Adrenal gland (tissue), 12 donors: ENCODE results near the gene ADAMTS19. TPM values are rescaled to one million over a fixed set of nuclear protein-coding genes. Genes with fewer than 3 reads are reported as not detected.

ENCODE experiments used
- DNase-seq, 7 donors: peaks; one replicate each; pipeline ENCODE4 v3.0.0-alpha.2; 2019 to 2020
- H3K27ac ChIP-seq, 5 donors: fragments of 200-600 bp; sonication (generic) in 4 of 5; 1 replicate in 3 of 5; 2 replicates in 2 of 5; pipeline versions ENCODE4 v1.5.1 to v1.8.0; 2016 to 2020; ENCODE audit warnings: mild to moderate bottlenecking in 1 of 5
- H3K27me3 ChIP-seq: fragments of 200-600 bp; 2 replicates; pipeline ENCODE4 v1.8.0; 2021
- H3K36me3 ChIP-seq, 2 donors: fragments of 200-600 bp; replicated peaks in 1 of 2; 1 replicate in 1 of 2; 2 replicates in 1 of 2; pipeline versions ENCODE4 v1.5.1 to v1.8.0; 2018 to 2022
- H3K4me1 ChIP-seq, 2 donors: fragments of 200-600 bp; replicated peaks in 1 of 2; 1 replicate in 1 of 2; 2 replicates in 1 of 2; pipeline versions ENCODE4 v1.5.1 to v1.8.0; 2018 to 2021
- H3K4me3 ChIP-seq, 4 donors: fragments of 200-600 bp; sonication (generic) in 3 of 4; one replicate each; pipeline ENCODE4 v1.5.1; 2016 to 2018
- H3K9me3 ChIP-seq, 3 donors: fragments of 200-600 bp; sonication (generic) in 1 of 3; replicated peaks in 1 of 3; 1 replicate in 2 of 3; 2 replicates in 1 of 3; pipeline versions ENCODE4 v1.5.1 to v1.8.0; 2016 to 2021
- POLR2A ChIP-seq, 2 donors: fragments of 450-650 bp; IDR thresholded peaks; one replicate each; pipeline ENCODE4 v1.6.1; 2017; ENCODE audit warnings: antibody characterized with exemption in 2 of 2, mild to moderate bottlenecking in 2 of 2, moderate library complexity in 1 of 2
- WGBS, 4 donors: extraction: QIAGEN DNeasy Blood & Tissue Kit in 2 of 4; methylation state at CpG; one replicate each; pipeline versions ENCODE4 v1.1.5 to v1.1.7; 2013 to 2017; 5-methylcytosine and 5-hydroxymethylcytosine counted together
- intact Hi-C, 2 donors: fragments of 100-400 bp; cut with DNase I; formaldehyde crosslinking; loops; one replicate each; pipeline versions ENCODE4 v1.14.1 to v1.15.0; 2022 to 2023
- polyA plus RNA-seq, 3 donors: library from polyadenylated mRNA; stranded (reverse); fragments of 200-250 nt in 2 of 3; fragments of 350-450 nt in 1 of 3; fragmentation: Illumina TruSeq in 1 of 3; extraction: RNeasy Lipid Tissue Mini Kit (QIAGEN cat#74804) in 1 of 3; gene quantifications; one replicate each; pipeline ENCODE4 v1.2.3, GENCODE V29; 2013 to 2014
- total RNA-seq, 9 donors: library from RNA; depleted of rRNA in 4 of 9; stranded (reverse); fragments of >200 nt in 4 of 9; fragments of 120-200 nt in 1 of 9; fragmentation: NEBNext Ultra II Directional in 1 of 9; extraction: Animal tissue kit (Norgen Biotek cat#: 25700) in 1 of 9; gene quantifications; one replicate each; pipeline versions ENCODE4 v1.1.0 to v1.2.4, GENCODE V29; 2013 to 2023
- TF ChIP-seq, protein P1 (sequence below), 6 experiments: fragments of 450-650 bp in 4 of 6; fragments of 200-600 bp in 2 of 6; sonication (generic) in 1 of 6; IDR thresholded peaks; 1 replicate in 5 of 6; 2 replicates in 1 of 6; pipeline versions ENCODE4 v1.5.1 to v1.8.0; 2016 to 2021; ENCODE audit warnings: antibody characterized with exemption in 6 of 6, mild to moderate bottlenecking in 2 of 6, moderate library complexity in 1 of 6
- donor health status: healthy with polysubstance abuse.
- donor health status: Bipolar disorder and iron deficiency.
- donor health status: DM: yes; HTN: yes; CAD: no.
- donor health status: DM: no; HTN: no; CAD: no.
- donor health status: DM: no; HTN: no; CAD: no.
- donor health status: DM: yes; HTN: yes; CAD: no.

The ADAMTS19 gene
- total and polyA plus RNA-seq, 12 donors, result 0.14 to 32.9 (median 0.91) TPM; not detected in 3

DNA sequence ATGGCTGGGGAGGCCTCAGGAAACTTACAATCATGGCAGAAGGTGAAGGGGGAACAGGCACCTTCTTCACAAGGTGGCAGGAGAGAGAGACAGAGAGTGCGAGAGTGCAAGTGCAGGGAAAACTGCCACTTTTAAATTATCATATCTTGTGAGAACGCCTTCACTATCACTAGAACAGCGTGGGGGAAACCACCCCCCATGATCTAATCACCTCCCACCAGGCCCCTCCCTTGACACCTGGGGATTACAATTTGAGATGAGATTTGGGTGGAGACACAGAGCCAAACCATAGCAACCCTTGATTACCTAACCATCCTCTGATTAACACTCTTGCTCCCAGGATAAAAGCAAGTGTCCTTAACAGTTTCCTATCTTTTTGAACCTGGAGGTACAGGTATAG, 21.1 kb downstream of the ADAMTS19 start:
- intact Hi-C loops, result no loop called here
- H3K27me3 ChIP-seq, result no peaks in the 10 kb centered on the region
- H3K4me3 ChIP-seq, result no peak overlapping the region
- no peaks in the 10 kb centered on the region for H3K4me1 ChIP-seq
- TF ChIP-seq POLR2A (IDR thresholded peaks at IDR 0.05), result no peak
- TF ChIP-seq, protein P1, sequence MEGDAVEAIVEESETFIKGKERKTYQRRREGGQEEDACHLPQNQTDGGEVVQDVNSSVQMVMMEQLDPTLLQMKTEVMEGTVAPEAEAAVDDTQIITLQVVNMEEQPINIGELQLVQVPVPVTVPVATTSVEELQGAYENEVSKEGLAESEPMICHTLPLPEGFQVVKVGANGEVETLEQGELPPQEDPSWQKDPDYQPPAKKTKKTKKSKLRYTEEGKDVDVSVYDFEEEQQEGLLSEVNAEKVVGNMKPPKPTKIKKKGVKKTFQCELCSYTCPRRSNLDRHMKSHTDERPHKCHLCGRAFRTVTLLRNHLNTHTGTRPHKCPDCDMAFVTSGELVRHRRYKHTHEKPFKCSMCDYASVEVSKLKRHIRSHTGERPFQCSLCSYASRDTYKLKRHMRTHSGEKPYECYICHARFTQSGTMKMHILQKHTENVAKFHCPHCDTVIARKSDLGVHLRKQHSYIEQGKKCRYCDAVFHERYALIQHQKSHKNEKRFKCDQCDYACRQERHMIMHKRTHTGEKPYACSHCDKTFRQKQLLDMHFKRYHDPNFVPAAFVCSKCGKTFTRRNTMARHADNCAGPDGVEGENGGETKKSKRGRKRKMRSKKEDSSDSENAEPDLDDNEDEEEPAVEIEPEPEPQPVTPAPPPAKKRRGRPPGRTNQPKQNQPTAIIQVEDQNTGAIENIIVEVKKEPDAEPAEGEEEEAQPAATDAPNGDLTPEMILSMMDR (IDR thresholded peaks at IDR 0.05), result no peak
- H3K36me3 ChIP-seq, result no peaks in the 10 kb centered on the region
- WGBS, 4 donors, result 86 to 95% (median 86%) methylated on average over 3 of the region's 3 CpGs
- DNase-seq, result no peak
- no peaks in the 10 kb centered on the region for H3K9me3 ChIP-seq
- no peak overlapping the region for H3K27ac ChIP-seq

DNA sequence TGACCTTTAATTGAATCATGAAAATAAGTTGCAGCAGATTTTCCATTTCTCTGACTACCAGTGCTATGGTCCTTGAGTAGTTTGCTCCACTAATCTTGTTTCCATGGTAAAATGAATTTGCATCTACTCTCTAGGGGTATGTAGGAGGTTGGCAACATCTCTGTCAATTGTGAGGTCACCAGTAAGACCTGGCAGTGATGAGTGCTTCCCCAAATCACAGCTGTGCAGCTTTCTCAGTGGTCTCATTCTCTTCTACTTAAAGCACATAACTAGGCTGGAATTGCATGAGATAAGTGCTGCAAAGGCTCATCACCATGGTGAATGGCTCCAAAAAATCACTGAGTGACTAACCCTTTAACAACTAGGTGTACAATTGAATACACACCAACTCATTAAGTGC, 36.3 kb downstream of the ADAMTS19 start:
- no peak overlapping the region for H3K4me3 ChIP-seq
- H3K4me1 ChIP-seq, result no peaks in the 10 kb centered on the region
- intact Hi-C loops, result no loop called here
- TF ChIP-seq, protein P1 (IDR thresholded peaks at IDR 0.05), result no peak
- TF ChIP-seq POLR2A (IDR thresholded peaks at IDR 0.05), result no peak
- H3K9me3 ChIP-seq, result no peaks in the 10 kb centered on the region
- H3K36me3 ChIP-seq, result no peaks in the 10 kb centered on the region
- H3K27ac ChIP-seq, result no peak overlapping the region
- no peak for DNase-seq
- H3K27me3 ChIP-seq, result no peaks in the 10 kb centered on the region

DNA sequence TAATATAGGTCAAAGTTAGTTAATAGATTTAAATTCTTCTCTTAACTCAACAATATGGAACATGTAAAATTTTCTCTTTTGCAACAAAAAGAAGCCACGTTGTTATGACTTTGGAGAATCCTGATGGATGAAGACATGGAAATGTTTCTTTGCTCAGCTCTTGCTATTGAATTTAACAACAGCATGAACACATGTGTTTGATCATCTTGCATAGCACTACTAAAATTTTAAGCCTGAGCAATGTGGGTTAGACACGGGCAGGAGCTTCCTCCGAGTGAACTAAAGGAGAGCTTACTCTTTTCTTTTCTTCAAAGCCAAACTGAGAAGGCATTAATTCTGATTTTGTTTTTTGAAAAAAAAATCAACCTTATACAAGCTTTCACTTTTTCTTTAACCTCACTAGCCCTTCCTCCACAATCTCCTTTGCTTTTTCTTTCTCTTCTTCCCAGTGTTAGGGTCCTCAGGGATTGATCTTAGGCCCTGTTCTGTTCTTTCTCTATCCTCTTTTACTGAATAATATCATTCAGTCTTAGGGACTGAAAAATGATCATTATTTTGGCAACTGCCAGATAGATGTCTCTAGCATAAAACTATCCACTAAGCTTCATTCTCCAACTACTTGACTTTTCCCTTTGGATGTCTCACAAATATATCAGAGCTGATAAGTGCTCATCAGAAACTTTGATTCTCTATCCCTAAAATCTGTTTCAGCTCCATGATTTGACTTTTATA, 36.9 kb downstream of the ADAMTS19 start:
- intact Hi-C loops, result no loop called here
- no peak overlapping the region for H3K4me3 ChIP-seq
- H3K27me3 ChIP-seq, result no peaks in the 10 kb centered on the region
- no peak for TF ChIP-seq POLR2A (IDR thresholded peaks at IDR 0.05)
- TF ChIP-seq, protein P1 (IDR thresholded peaks at IDR 0.05), result no peak
- H3K36me3 ChIP-seq, result no peaks in the 10 kb centered on the region
- H3K9me3 ChIP-seq, result no peaks in the 10 kb centered on the region
- no peak overlapping the region for H3K27ac ChIP-seq
- H3K4me1 ChIP-seq, result no peaks in the 10 kb centered on the region
- DNase-seq, result no peak
- 76 to 84% (median 79%) methylated on average over 3 of the region's 3 CpGs for WGBS, 4 donors

DNA sequence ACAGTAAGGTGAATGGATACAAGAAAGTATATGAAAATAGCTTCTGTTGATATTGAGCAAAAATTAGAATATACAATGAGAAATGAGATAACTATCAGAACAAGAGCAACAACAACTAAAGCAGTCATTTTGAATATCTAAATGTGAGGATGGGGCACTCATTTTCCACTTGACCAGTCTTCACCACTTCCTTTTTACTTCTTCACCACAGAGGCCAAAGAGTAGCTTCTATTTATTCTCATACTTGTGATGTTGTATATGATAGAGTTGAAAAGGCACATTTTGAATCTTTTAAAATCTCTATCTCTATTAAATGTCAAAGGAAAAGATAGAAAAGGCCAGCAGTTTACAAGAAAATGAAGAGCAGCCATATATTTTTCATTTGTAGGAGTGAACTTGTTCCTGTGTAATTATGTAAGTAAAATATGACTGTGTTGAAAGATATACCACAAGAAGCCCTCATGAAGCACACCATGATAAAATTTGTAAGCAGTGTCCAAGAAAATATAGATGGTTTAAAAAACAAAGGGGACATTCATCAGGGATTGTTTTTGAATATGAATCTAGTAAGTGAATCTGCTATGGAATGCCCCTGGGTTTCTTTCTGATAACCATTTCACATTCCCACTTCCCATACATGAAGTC, 39.2 kb downstream of the ADAMTS19 start:
- Histone ChIP-seq H3K4me3 (no peak overlapping the region), H3K36me3 (no peaks in the 10 kb centered on the region), H3K27me3 (no peaks in the 10 kb centered on the region), H3K9me3 (no peaks in the 10 kb centered on the region), H3K27ac (no peak overlapping the region), H3K4me1 (no peaks in the 10 kb centered on the region)
- intact Hi-C loops, result no loop called here
- no peak for DNase-seq
- TF ChIP-seq POLR2A (IDR thresholded peaks at IDR 0.05), result no peak
- TF ChIP-seq, protein P1 (IDR thresholded peaks at IDR 0.05), result no peak
